SK-N-SH treated with all-trans-retinoic acid at 6 μM for 48 hours (cell line): ENCODE data around the gene LORICRIN.

ENCODE experiments used
- CREB5 ChIP-seq: fragments of 250-450 bp; sonication (Bioruptor Pico); IDR thresholded peaks from 2 replicates; pipeline ENCODE4 v1.5.1; 2020; ENCODE audit warnings: low read depth, mild to moderate bottlenecking, moderate library complexity
- PATZ1 ChIP-seq: fragments of 250-450 bp; sonication (Bioruptor Pico); IDR thresholded peaks from 2 replicates; pipeline ENCODE4 v1.8.0; 2020; ENCODE audit warnings: mild to moderate bottlenecking, moderate library complexity, borderline replicate concordance
- PPARA ChIP-seq: fragments of 250-450 bp; sonication (Bioruptor Pico); IDR thresholded peaks from 2 replicates; pipeline ENCODE4 v1.5.0; 2020; ENCODE audit warnings: mild to moderate bottlenecking, borderline replicate concordance

GRCh38 chr1:153265457-153265856 lies 6.0 kb downstream of the LORICRIN start:
- TF ChIP-seq PATZ1 (CRISPR knock-in tag) (no peak), PPARA (CRISPR knock-in tag) (no peak), CREB5 (CRISPR knock-in tag) (no peak)
